Bronchial epithelial cell (primary cell): ENCODE measurements around the gene LHPP. TPM values are rescaled to one million over a fixed set of nuclear protein-coding genes. Genes with fewer than 3 reads are reported as not detected.
"Not testable (repeated sequence)": the region's sequence is repeated elsewhere in the genome, so short reads cannot be mapped to it uniquely, and the experiment has no call there.

Experiments used
- DNase-seq: peaks from one replicate; pipeline ENCODE4 v3.0.0-alpha.2; 2010; ENCODE audit warnings: low read depth
- FAIRE-seq: peaks from 2 replicates; lab custom pipeline; 2011; peaks lifted over from hg19 to GRCh38; lab: Jason Lieb, UNC
- H3K27me3 ChIP-seq: 2 replicates; pipeline ENCODE4 v1.5.1; 2011; ENCODE audit warnings: low read length; ENCODE audit not compliant: control insufficient read depth, insufficient read depth
- H3K36me3 ChIP-seq: 2 replicates; pipeline ENCODE4 v1.5.1; 2011; ENCODE audit warnings: low read length; ENCODE audit not compliant: control insufficient read depth, insufficient read depth
- H3K4me3 ChIP-seq: 2 replicates; pipeline ENCODE4 v1.5.1; 2011; ENCODE audit warnings: mild to moderate bottlenecking, low read depth, low read length, control low read depth
- total RNA-seq: library from RNA; depleted of rRNA; stranded (reverse); fragments of >200 nt; gene quantifications from 2 replicates; pipeline ENCODE4 v1.2.1, GENCODE V29; 2014
- TF ChIP-seq, protein P1 (sequence below): IDR thresholded peaks from 2 replicates; pipeline ENCODE4 v1.5.1; 2011; ENCODE audit warnings: mild to moderate bottlenecking, moderate library complexity, low read length, control low read depth, inconsistent platforms; ENCODE audit not compliant: insufficient read depth, severe bottlenecking

LHPP gene
- total RNA-seq, 1 donor from 2014 or later, result 14.0 TPM

DNA sequence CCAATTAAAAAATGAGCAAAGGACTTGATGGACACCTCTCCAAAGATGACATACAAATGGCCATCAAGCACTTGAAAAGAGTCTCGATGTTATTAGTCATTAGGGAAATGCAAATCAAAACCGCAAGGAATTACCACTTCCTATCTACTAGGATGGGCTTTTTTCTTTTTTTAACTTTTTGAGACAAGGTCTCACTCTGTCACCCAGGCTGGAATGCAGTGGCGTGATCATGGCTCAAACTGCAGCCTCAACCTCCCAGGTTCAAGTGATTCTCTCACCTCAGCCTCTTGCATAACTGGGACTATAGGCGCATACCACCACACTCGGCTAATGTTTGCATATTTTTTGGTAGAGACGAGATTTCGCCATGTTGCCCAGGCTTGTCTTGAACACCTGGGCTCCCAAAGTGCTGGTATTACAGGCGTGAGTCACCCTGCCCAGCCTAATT lies 25.4 kb upstream of the LHPP start:
- TF ChIP-seq, protein P1, sequence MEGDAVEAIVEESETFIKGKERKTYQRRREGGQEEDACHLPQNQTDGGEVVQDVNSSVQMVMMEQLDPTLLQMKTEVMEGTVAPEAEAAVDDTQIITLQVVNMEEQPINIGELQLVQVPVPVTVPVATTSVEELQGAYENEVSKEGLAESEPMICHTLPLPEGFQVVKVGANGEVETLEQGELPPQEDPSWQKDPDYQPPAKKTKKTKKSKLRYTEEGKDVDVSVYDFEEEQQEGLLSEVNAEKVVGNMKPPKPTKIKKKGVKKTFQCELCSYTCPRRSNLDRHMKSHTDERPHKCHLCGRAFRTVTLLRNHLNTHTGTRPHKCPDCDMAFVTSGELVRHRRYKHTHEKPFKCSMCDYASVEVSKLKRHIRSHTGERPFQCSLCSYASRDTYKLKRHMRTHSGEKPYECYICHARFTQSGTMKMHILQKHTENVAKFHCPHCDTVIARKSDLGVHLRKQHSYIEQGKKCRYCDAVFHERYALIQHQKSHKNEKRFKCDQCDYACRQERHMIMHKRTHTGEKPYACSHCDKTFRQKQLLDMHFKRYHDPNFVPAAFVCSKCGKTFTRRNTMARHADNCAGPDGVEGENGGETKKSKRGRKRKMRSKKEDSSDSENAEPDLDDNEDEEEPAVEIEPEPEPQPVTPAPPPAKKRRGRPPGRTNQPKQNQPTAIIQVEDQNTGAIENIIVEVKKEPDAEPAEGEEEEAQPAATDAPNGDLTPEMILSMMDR, result no peak
- Histone ChIP-seq H3K4me3 (no peak overlapping the region), H3K27me3 (no peaks in the 10 kb centered on the region), H3K36me3 (no peaks in the 10 kb centered on the region)
- FAIRE-seq, result peak; percentile 82
- peak; percentile 99 for DNase-seq

DNA sequence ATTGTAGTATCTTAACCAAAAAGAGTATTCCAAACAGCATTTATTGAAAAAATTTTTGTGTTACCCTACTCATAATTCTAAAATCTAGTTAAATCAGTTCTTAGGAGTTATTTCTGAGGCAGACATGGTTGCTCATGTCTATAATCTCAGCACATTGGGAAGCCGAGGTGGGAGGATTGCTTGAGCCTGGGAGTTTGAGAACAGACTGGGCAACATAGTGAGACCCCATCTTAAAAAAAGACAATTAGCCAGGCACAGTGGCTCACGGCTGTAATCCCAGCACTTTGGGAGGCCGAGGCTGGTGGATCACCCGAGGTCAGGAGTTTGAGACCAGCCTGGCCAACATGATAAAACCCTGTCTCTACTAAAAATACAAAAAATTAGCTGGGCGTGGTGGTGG lies 19.9 kb upstream of the LHPP start:
- not testable (repeated sequence) for H3K27me3 ChIP-seq, DNase-seq, H3K36me3 ChIP-seq, H3K4me3 ChIP-seq, FAIRE-seq

DNA sequence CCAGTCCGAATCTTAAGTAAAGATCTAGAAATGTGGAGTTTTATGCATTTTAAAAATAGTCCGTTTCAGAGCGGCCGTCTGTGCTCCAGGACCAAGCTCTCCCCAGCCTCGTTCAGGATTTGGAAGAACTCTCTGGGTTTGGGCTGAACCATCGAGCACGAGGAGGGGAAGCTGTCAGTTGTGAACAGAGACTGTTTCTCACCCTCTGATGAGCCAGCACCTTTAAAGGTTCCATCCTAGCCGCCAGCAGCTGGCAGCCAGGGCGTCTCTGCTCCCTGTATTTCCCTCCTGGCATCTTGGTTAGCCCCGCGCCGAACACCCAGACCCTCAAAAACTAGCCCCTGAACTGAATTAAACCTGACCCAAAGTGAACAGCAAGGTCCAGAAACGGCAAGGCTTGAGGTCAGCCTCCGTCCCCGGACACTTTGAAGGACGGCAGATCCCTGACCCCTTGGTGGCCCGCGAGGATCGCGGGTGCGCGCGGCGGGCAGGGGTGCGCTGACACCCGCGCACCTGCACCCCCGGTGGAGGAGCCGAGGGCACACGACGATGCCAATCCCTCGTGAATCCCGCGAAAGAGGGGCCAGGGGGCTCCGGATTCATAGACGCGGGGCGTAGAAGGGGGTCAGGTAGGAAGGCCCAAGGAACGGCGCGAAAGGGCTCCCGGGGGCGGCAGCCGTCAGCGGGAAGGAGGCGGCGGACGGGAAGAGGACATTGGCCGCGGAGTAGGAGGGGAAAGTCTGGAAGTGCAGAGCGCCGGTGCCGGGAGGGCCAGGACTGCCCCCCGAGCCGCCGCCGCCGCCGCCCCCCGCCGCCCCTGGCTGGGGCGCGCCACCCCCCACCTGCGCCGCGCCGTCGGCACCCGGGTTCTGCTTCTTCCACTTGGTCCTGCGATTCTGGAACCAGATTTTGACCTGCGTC lies 14.5 kb upstream of the LHPP start:
- Histone ChIP-seq H3K36me3 (no peaks in the 10 kb centered on the region), H3K4me3 (peak overlapping the region; percentile 33), H3K27me3 (peaks cover 8% of the 10 kb centered on the region)
- TF ChIP-seq, protein P1, result no peak
- DNase-seq, result no peak
- FAIRE-seq, result no peak

DNA sequence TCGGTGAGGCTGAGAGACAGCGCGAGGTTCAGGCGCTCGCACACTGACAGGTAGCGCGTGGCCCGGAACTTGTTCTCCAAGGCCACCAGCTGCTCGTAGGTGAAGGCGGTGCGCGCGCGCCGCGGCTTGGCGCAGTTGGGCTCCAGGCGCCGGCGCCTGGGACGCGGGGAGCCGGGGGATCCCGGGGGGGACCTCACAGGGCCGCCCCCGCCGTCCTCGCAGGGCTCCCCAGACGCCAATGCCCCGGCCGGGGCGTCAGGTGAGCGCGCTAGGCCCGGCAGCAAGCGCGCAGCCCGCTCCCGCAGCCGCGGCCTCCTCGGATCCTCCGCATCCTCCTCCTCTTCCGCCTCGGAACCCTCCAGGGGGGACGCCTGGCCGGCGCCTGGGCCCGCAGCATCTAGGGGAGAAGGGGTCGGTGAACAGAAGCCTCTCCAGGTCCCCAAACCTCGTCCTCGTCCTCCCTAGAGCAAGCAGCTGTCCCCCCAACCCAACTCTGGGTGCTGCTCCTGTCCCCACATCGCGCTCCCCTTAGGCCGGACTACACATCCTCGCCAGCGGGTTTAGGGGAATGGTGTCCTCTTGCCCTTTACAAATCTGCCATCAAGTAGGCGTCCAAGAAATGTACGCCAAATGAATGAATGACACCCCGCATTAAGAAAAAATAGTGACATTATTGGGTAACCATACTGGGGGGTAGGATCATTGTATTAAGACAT lies 13.7 kb upstream of the LHPP start:
- TF ChIP-seq, protein P1, result no peak
- H3K27me3 ChIP-seq, result peaks cover 8% of the 10 kb centered on the region
- H3K4me3 ChIP-seq, result peak overlapping the region; percentile 33
- no peak for FAIRE-seq
- H3K36me3 ChIP-seq, result no peaks in the 10 kb centered on the region
- DNase-seq, result no peak

DNA sequence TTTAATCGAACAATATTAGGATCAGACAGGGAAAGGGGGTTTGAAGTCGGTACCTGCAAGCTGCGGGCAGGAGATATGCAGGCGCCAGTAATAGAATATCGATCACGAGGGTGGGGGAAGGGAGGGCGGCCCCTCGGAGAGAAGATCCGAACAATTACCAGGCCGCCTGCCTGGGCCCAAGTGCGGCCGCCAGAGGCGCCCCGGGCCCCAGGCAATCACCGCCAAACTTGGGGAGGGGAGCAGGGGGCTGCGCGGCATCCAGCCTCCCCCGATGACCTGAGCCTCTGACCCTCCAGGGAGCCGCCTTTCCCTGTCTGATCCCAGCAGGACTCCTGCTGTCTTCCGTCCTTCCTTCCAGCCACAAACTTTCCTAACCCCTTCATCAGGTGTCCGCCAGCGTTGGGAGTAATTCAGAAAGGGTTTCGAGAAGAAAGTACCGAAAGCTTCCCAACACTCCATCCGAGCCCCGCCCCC lies 12.9 kb upstream of the LHPP start:
- DNase-seq, result no peak
- TF ChIP-seq, protein P1, result peak; percentile 21
- Histone ChIP-seq H3K4me3 (peak overlapping the region; percentile 38), H3K27me3 (peaks cover 8% of the 10 kb centered on the region), H3K36me3 (no peaks in the 10 kb centered on the region)
- FAIRE-seq, result no peak
